GM12878 (cell line): ENCODE results near the gene TMEM170B. TPM values are rescaled to one million over a fixed set of nuclear protein-coding genes. Genes with fewer than 3 reads are reported as not detected.

Source experiments
- BACH1 ChIP-seq: fragments of 450-650 bp; IDR thresholded peaks from 2 replicates; pipeline ENCODE4 v1.6.1; 2017; ENCODE audit warnings: mild to moderate bottlenecking, borderline replicate concordance
- BRCA1 ChIP-seq: IDR thresholded peaks from 2 replicates; pipeline ENCODE4 v1.6.1; 2011; ENCODE audit warnings: low read depth, low read length, improper control_type of control experiment
- CHD1 ChIP-seq: IDR thresholded peaks from 2 replicates; pipeline ENCODE4 v1.6.1; 2012; ENCODE audit warnings: low read depth, low read length, improper control_type of control experiment
- E4F1 ChIP-seq: fragments of 450-650 bp; IDR thresholded peaks from 2 replicates; pipeline ENCODE4 v1.6.1; 2018; ENCODE audit warnings: borderline replicate concordance, mild to moderate bottlenecking; ENCODE audit not compliant: partially characterized antibody
- FOS ChIP-seq: IDR thresholded peaks from 3 replicates; pipeline ENCODE4 v1.6.1; 2011; ENCODE audit warnings: borderline replicate concordance; ENCODE audit not compliant: insufficient read length; ENCODE audit errors: extremely low read depth
- JUND ChIP-seq: IDR thresholded peaks from 2 replicates; pipeline ENCODE4 v1.6.1; 2012; ENCODE audit warnings: low read depth, mild to moderate bottlenecking, low read length, improper control_type of control experiment, moderate library complexity
- KLF5 ChIP-seq: fragments of 450-650 bp; IDR thresholded peaks from 2 replicates; pipeline ENCODE4 v1.6.1; 2014; ENCODE audit warnings: mild to moderate bottlenecking; ENCODE audit not compliant: partially characterized antibody
- RCOR1 ChIP-seq: conservative IDR thresholded peaks from 2 replicates; pipeline ENCODE4 v1.6.1; 2012; ENCODE audit warnings: low read depth, low read length, improper control_type of control experiment
- RELB ChIP-seq: fragments of 450-650 bp; IDR thresholded peaks from 2 replicates; pipeline ENCODE4 v1.6.1; 2017; ENCODE audit warnings: low read depth, mild to moderate bottlenecking, moderate library complexity
- REST ChIP-seq: IDR thresholded peaks from 2 replicates; pipeline ENCODE4 v1.6.1; 2012; ENCODE audit warnings: mild to moderate bottlenecking, low read depth, low read length
- STAT3 ChIP-seq: IDR thresholded peaks from 2 replicates; pipeline ENCODE4 v1.6.1; 2011; ENCODE audit warnings: low read depth, low read length, improper control_type of control experiment
- TAF1 ChIP-seq: IDR thresholded peaks from 2 replicates; pipeline ENCODE4 v1.6.1; 2011; ENCODE audit warnings: mild to moderate bottlenecking, low read depth, low read length, borderline replicate concordance
- TCF12 ChIP-seq: IDR thresholded peaks from 2 replicates; pipeline ENCODE4 v1.6.1; 2011; ENCODE audit warnings: low read depth, mild to moderate bottlenecking, low read length
- ZBED1 ChIP-seq: IDR thresholded peaks from 2 replicates; pipeline ENCODE4 v1.6.1; 2016; ENCODE audit warnings: borderline replicate concordance
- ZBTB11 ChIP-seq: fragments of 450-650 bp; formaldehyde crosslinking; IDR thresholded peaks from 2 replicates; pipeline ENCODE4 v1.5.0; 2022; ENCODE audit warnings: mild to moderate bottlenecking, missing genetic modification characterization
- ZNF207 ChIP-seq: fragments of 450-650 bp; IDR thresholded peaks from 2 replicates; pipeline ENCODE4 v1.6.1; 2014; ENCODE audit warnings: antibody characterized with exemption, mild to moderate bottlenecking, borderline replicate concordance
- ZNF217 ChIP-seq: fragments of 450-650 bp; IDR thresholded peaks from 2 replicates; pipeline ENCODE4 v1.6.1; 2017; ENCODE audit warnings: antibody characterized with exemption, mild to moderate bottlenecking
- ZNF274 ChIP-seq: IDR thresholded peaks from one replicate; pipeline ENCODE4 v1.8.0; 2011; ENCODE audit not compliant: insufficient read length, insufficient read depth
- ZNF622 ChIP-seq: fragments of 450-650 bp; IDR thresholded peaks from 2 replicates; pipeline ENCODE4 v1.6.1; 2017; ENCODE audit warnings: mild to moderate bottlenecking, inconsistent platforms
- polyA plus RNA-seq, 11 experiments: library from polyadenylated mRNA; depleted of rRNA in 4 of 11; unstranded in 6 of 11; stranded (reverse) in 5 of 11; fragments of >200 nt; fragmentation: Nextera tagmentation in 4 of 11; fragmentation: Illumina TruSeq in 1 of 11; extraction: Ambion mirVana in 4 of 11; extraction: Trizol in 1 of 11; gene quantifications; 1 replicate in 1 of 11; 2 replicates in 10 of 11; pipeline versions ENCODE4 v1.2.1 to v1.2.3, GENCODE V29; 2011 to 2016; ENCODE audit warnings: inconsistent platforms in 2 of 11, missing spikeins in 2 of 11, low read depth in 1 of 11
- total RNA-seq, 4 experiments: library from RNA; depleted of rRNA in 3 of 4; stranded (reverse); fragments of >200 nt in 3 of 4; fragmentation: Illumina TruSeq in 1 of 4; extraction: Trizol in 1 of 4; gene quantifications; 2 replicates each; pipeline versions ENCODE4 v1.2.1 to v1.2.3, GENCODE V29; 2013 to 2021

TMEM170B gene
- total and polyA plus RNA-seq, 10 of the 15 experiments (the other 5 are each of a cell fraction or from before 2014, with no cell fraction given), result 0.38 to 10.3 (median 4.2) TPM

- no peak for TF ChIP-seq ZBTB11 (CRISPR knock-in tag)
- no peak for TF ChIP-seq FOS
- TF ChIP-seq ZNF274, result no peak
- no peak for TF ChIP-seq ZNF622
- no peak for TF ChIP-seq JUND
- no peak for TF ChIP-seq KLF5
- peak; percentile 37; the same call in 1 of the 2 replicates for TF ChIP-seq TAF1
- peak; percentile 98 for TF ChIP-seq BACH1
- 0 out of 2 replicates have a peak, but pooled peaks have one; percentile 27 for TF ChIP-seq RELB
- TF ChIP-seq REST, result no peak
- TF ChIP-seq BRCA1, result no peak
- peak; percentile 60; the same call in 1 of the 2 replicates for TF ChIP-seq ZNF217
- TF ChIP-seq RCOR1, result no peak
- 0 out of 2 replicates have a peak, but pooled peaks have one; percentile 29 for TF ChIP-seq ZNF207
- TF ChIP-seq TCF12, result peak; percentile 22; the same call in 1 of the 2 replicates
- no peak for TF ChIP-seq STAT3
- TF ChIP-seq ZBED1, result no peak
- TF ChIP-seq E4F1, result peak; percentile 67
- TF ChIP-seq CHD1, result no peak
Observed at GRCh38 chr6:11537229-11538051, at the start of gene TMEM170B (continued).
